GM12872 (cell line): ENCODE data around the gene BCAM.

Experiments
- TF ChIP-seq, protein P1 (sequence below): IDR thresholded peaks from 3 replicates; pipeline ENCODE4 v1.5.1; 2011; ENCODE audit warnings: low read depth, mild to moderate bottlenecking, low read length, moderate library complexity; ENCODE audit not compliant: insufficient read depth

The BCAM gene

DNA sequence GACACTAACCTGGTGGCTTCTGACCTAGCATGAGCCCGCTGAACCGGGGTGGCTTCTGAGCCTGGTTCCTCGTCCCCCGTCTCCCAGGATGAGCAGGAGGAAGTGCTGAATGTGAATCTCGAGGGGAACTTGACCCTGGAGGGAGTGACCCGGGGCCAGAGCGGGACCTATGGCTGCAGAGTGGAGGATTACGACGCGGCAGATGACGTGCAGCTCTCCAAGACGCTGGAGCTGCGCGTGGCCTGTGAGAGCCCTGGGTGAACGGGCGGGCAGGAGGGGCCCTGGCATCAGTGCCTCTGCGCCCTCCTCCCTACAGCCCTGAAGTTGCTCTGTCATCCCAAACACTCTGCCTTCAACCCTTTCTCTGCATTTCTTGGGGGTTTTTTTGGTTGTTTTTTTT, 5.6 kb downstream of the BCAM start:
- TF ChIP-seq, protein P1, sequence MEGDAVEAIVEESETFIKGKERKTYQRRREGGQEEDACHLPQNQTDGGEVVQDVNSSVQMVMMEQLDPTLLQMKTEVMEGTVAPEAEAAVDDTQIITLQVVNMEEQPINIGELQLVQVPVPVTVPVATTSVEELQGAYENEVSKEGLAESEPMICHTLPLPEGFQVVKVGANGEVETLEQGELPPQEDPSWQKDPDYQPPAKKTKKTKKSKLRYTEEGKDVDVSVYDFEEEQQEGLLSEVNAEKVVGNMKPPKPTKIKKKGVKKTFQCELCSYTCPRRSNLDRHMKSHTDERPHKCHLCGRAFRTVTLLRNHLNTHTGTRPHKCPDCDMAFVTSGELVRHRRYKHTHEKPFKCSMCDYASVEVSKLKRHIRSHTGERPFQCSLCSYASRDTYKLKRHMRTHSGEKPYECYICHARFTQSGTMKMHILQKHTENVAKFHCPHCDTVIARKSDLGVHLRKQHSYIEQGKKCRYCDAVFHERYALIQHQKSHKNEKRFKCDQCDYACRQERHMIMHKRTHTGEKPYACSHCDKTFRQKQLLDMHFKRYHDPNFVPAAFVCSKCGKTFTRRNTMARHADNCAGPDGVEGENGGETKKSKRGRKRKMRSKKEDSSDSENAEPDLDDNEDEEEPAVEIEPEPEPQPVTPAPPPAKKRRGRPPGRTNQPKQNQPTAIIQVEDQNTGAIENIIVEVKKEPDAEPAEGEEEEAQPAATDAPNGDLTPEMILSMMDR = no peak

DNA sequence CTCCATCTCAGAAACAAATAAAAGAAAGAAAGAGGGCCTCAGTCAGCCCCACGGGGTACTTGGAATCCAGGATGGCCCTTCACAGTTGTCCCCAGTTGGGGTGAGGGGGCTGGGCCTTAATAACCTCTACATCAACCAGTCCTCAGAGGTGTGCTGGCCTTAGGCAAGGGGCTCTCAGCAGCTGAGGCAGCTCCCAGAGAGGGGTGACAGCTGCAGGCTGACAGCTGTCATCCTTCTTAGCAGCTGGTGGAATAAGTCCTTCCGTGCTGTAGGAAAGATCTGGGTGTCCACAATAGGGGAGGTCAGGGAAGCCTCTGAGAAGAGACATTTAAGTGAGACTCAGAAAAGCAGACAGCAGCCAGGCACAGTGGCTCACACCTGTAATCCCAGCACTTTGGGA, 7.4 kb downstream of the BCAM start:
- TF ChIP-seq, protein P1 = no peak

DNA sequence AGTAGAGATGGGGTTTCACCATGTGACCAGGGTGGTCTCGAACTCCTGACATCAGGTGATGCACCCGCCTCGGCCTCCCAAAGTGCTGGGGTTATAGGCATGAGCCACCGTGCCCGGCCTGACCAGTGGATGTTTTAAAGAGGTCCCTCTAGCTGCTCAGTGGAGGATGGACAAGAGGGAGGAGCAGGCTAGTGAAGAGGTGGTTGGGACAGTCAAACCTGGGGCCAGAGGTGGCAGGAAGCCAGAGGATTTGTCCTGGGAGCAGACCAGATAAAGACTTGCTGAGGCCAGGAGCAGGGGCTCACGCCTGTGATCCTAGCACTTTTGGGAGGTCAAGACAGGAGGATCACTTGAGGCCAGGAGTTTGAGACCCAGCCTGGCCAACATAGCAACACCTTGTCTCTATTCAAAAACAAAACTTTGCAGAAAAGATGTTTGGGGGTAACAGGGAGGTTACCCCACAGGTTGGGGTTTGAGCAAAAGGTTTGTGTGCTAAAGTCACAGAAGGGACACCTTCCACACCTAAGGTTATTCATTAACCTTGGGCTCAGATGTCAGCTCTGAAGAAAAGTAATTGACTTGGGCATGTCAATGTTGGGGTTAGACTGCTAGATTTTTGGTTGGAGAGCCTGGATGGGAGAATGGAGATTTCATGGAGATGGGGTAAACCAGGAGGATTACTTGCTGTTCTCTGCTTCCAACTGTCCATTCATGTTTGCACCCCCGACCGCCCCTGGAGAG, 9.0 kb downstream of the BCAM start:
- TF ChIP-seq, protein P1 = no peak

- TF ChIP-seq, protein P1 = no peak
These were observed 9.6 kb downstream of the BCAM start for GRCh38 chr19:44818466-44819031.

DNA sequence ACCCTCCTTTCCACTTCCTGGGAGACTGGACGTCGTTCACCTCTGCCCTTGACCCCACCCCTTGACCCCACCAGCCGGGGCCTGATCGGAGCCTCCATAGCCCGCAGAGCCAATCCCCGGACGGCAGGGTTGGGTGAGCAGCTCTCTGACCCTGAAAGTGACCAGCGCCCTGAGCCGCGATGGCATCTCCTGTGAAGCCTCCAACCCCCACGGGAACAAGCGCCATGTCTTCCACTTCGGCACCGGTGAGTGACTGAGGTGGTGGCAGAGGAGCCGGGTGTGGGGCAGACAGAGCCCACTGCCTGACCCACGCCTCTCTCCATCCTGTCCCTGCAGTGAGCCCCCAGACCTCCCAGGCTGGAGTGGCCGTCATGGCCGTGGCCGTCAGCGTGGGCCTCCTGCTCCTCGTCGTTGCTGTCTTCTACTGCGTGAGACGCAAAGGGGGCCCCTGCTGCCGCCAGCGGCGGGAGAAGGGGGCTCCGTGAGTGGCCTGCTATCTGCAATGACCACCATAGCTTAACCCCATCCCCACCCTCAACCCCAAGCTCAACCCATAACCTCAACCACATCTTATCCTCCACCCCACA, 10.4 kb downstream of the BCAM start:
- TF ChIP-seq, protein P1 = no peak

GRCh38 chr19:44820648-44821609, 12.0 kb downstream of the BCAM start:
- TF ChIP-seq, protein P1 = no peak

DNA sequence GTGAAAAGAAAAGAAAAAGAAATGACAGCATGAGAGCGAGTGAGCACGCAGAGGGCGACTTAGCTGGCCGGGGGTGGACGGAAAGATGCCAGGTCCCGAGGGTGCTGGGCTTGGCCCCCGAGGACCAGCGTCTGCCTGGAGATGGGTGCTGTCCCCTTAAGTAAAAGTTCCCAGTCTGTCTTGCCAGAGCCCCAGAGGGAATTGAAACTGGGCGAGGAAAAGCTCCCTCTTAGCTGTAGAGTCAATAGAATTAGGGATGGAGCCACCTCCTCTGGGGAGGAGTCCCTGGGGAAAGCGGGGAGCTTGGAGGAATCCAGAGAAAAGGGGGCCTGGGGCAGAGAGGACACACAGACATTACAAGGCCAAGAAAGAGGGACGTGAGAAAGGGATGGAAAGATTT, 13.3 kb downstream of the BCAM start:
- TF ChIP-seq, protein P1 = no peak
